Measurements from ENCODE around the gene GNB1.

The GNB1 gene

GRCh38 chr1:1833456-1833855, 57.4 kb downstream of the GNB1 start:
- Mint-ChIP-seq H3K27me3 (no peaks in the 10 kb centered on the region), H3K4me3 (no peak overlapping the region), H3K36me3 (peaks cover 33% of the 10 kb centered on the region), H3K4me1 (peaks cover 6% of the 10 kb centered on the region), H3K27ac (no peak overlapping the region), H3K9me3 (no peaks in the 10 kb centered on the region)
- no peak for DNase-seq
- CTCF ChIA-PET, result no interaction called here

GRCh38 chr1:1832820-1833219, 58.1 kb downstream of the GNB1 start:
- H3K4me3 Mint-ChIP-seq, result no peak overlapping the region
- no peaks in the 10 kb centered on the region for H3K9me3 Mint-ChIP-seq
- DNase-seq, result no peak
- peaks cover 34% of the 10 kb centered on the region for H3K36me3 Mint-ChIP-seq
- CTCF ChIA-PET, result no interaction called here
- peaks cover 6% of the 10 kb centered on the region for H3K4me1 Mint-ChIP-seq
- H3K27ac Mint-ChIP-seq, result no peak overlapping the region
- H3K27me3 Mint-ChIP-seq, result no peaks in the 10 kb centered on the region

DNA sequence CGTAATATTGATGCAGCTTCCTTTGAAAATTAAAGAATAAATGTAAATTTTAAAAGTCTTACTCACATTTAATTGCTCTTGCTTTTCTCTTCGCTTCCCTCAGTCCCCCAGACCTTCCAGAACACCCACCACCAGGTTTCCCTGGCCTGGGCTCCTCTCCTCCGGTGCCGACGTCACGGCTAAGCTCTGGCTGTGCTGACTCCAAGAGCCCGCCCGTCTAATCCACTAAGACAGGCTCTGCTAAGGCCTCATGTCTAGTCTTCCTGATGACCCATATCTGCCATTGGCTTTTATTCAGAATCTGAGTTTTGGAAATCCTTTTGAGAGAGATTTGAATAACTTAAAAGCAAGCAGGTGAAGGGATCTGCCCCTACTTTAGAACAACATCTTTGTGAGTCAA, 58.7 kb downstream of the GNB1 start:
- DNase-seq, result no peak
- peaks cover 32% of the 10 kb centered on the region for H3K36me3 Mint-ChIP-seq
- no peaks in the 10 kb centered on the region for H3K9me3 Mint-ChIP-seq
- no peaks in the 10 kb centered on the region for H3K27me3 Mint-ChIP-seq
- H3K4me1 Mint-ChIP-seq, result peaks cover 6% of the 10 kb centered on the region
- H3K4me3 Mint-ChIP-seq, result no peak overlapping the region
- no peak overlapping the region for H3K27ac Mint-ChIP-seq
- CTCF ChIA-PET, result no interaction called here

GRCh38 chr1:1827089-1827848, 63.6 kb downstream of the GNB1 start:
- peaks cover 30% of the 10 kb centered on the region for H3K4me1 Mint-ChIP-seq
- H3K27ac Mint-ChIP-seq, result no peak overlapping the region
- H3K4me3 Mint-ChIP-seq, result no peak overlapping the region
- peaks cover 29% of the 10 kb centered on the region for H3K36me3 Mint-ChIP-seq
- no peaks in the 10 kb centered on the region for H3K9me3 Mint-ChIP-seq
- DNase-seq, result no peak
- CTCF ChIA-PET, result no interaction called here
- H3K27me3 Mint-ChIP-seq, result no peaks in the 10 kb centered on the region

- Mint-ChIP-seq H3K9me3 (no peaks in the 10 kb centered on the region), H3K27me3 (no peaks in the 10 kb centered on the region), H3K4me3 (no peak overlapping the region), H3K27ac (peak overlapping the region; percentile 44), H3K36me3 (peaks cover 26% of the 10 kb centered on the region), H3K4me1 (peaks cover 28% of the 10 kb centered on the region)
- CTCF ChIA-PET, result no interaction called here
- DNase-seq, result no peak
Observed at GRCh38 chr1:1826356-1827088, 64.4 kb downstream of the GNB1 start.

DNA sequence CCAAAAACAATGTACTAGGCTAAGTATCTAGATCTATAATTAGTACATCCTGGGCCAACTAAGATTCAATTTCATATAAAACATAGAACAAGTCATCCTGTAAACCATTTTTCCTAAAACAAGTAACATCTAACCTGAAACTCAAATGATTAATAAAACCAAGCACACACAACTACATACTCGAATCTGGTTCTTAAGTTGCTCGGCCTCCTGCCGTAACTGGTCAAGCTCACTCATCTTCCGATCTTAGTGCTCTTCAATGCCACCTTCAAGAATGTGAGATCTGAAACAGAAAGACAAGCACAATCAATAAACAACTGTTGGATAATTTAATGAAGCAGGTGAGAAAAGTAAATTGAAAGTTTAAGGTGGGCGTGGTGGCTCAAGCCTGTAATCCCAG, 65.7 kb downstream of the GNB1 start:
- no peak for DNase-seq
- H3K4me1 Mint-ChIP-seq, result peaks cover 28% of the 10 kb centered on the region
- H3K9me3 Mint-ChIP-seq, result no peaks in the 10 kb centered on the region
- CTCF ChIA-PET, result no interaction called here
- no peaks in the 10 kb centered on the region for H3K27me3 Mint-ChIP-seq
- no peak overlapping the region for H3K4me3 Mint-ChIP-seq
- peaks cover 32% of the 10 kb centered on the region for H3K36me3 Mint-ChIP-seq
- peak overlapping the region; percentile 66 for H3K27ac Mint-ChIP-seq

DNA sequence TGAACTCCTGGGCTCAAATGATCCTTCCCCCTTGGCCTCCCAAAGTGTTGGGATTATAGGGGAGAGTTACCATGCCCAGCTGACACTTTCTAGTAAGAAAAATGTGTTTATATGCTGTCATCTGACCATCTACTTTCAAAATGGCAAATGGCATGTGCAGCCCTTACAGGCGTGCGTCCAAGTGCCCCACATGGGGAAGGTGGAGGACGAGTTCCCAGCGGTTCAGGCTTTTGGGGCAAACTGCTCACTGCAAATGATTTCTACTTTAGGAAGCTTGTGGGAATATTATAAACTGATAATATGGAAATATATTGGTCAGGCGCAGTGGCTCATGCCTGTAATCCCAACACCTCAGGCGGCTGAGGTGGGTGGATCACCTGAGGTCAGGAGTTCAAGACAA, 71.1 kb downstream of the GNB1 start:
- H3K9me3 Mint-ChIP-seq, result no peaks in the 10 kb centered on the region
- H3K27ac Mint-ChIP-seq, result no peak overlapping the region
- CTCF ChIA-PET, result no interaction called here
- peaks cover 15% of the 10 kb centered on the region for H3K4me1 Mint-ChIP-seq
- H3K4me3 Mint-ChIP-seq, result no peak overlapping the region
- DNase-seq, result no peak
- no peaks in the 10 kb centered on the region for H3K27me3 Mint-ChIP-seq
- H3K36me3 Mint-ChIP-seq, result peaks cover 49% of the 10 kb centered on the region

- Mint-ChIP-seq H3K9me3 (no peaks in the 10 kb centered on the region), H3K27me3 (no peaks in the 10 kb centered on the region), H3K36me3 (peaks cover 52% of the 10 kb centered on the region), H3K4me3 (no peak overlapping the region), H3K27ac (no peak overlapping the region), H3K4me1 (no peaks in the 10 kb centered on the region)
- CTCF ChIA-PET, result no interaction called here
- DNase-seq, result no peak
Observed at GRCh38 chr1:1817221-1817620, 73.7 kb downstream of the GNB1 start.

- no peaks in the 10 kb centered on the region for H3K9me3 Mint-ChIP-seq
- peaks cover 48% of the 10 kb centered on the region for H3K36me3 Mint-ChIP-seq
- H3K27ac Mint-ChIP-seq, result no peak overlapping the region
- CTCF ChIA-PET, result no interaction called here
- no peak for DNase-seq
- no peak overlapping the region for H3K4me3 Mint-ChIP-seq
- no peaks in the 10 kb centered on the region for H3K27me3 Mint-ChIP-seq
- no peaks in the 10 kb centered on the region for H3K4me1 Mint-ChIP-seq
Observed at GRCh38 chr1:1815606-1816281, 75.1 kb downstream of the GNB1 start.

DNA sequence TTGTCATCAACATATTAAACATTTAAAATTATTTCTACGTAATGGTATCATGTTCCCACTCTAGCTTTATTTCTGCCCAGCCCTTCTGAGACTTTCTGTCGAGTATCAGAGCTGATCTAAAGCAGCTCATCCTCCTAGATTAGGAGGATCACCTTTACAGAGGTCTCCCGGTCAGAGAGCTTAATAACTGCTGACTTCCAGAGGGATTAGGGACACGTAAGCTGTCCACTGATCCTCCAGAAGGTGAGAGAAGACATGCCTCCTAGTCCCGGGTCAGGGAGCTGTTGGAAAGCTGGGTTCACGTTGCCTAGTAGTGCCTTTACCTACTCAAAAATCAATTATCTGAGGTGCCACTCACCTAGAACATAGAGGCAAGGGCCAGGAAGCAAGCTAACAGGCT, 81.4 kb downstream of the GNB1 start:
- Mint-ChIP-seq H3K36me3 (peaks cover 34% of the 10 kb centered on the region), H3K4me3 (no peak overlapping the region), H3K4me1 (peaks cover 1% of the 10 kb centered on the region), H3K27me3 (no peaks in the 10 kb centered on the region), H3K9me3 (no peaks in the 10 kb centered on the region), H3K27ac (no peak overlapping the region)
- CTCF ChIA-PET, result interaction anchor here (0.9 kb wide), 1 partner anchor 61 kb away, joined by 3 read pairs; no protein-coding TSS in a partner anchor
- DNase-seq, result no peak

GRCh38 chr1:1808206-1808605, 82.7 kb downstream of the GNB1 start:
- Mint-ChIP-seq H3K27ac (peak overlapping the region; percentile 33), H3K4me1 (peaks cover 3% of the 10 kb centered on the region), H3K27me3 (no peaks in the 10 kb centered on the region), H3K4me3 (no peak overlapping the region), H3K9me3 (no peaks in the 10 kb centered on the region), H3K36me3 (peaks cover 34% of the 10 kb centered on the region)
- no peak for DNase-seq
- CTCF ChIA-PET, result no interaction called here

DNA sequence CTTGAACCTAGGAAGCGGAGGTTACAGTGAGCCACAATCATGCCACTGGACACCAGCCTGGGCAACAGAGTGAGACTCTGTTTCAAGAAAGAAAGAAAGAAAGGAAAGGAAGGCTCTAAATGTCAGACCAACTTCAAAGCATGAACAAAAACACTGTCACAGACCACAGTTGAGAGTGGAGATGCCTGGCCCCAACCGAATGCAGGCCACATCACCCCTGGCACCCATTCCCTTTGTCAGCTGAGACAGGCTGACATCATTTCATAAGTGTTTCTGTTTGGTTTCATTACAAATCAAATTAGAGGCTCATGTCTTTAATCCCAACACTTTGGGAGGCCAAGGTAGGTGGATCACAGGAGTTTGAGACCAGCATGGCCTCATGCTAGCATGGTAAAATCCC, 84.0 kb downstream of the GNB1 start:
- Mint-ChIP-seq H3K9me3 (no peaks in the 10 kb centered on the region), H3K4me1 (peaks cover 8% of the 10 kb centered on the region), H3K27ac (peak overlapping the region; percentile 28), H3K4me3 (no peak overlapping the region), H3K27me3 (no peaks in the 10 kb centered on the region), H3K36me3 (peaks cover 34% of the 10 kb centered on the region)
- DNase-seq, result no peak
- CTCF ChIA-PET, result no interaction called here

DNA sequence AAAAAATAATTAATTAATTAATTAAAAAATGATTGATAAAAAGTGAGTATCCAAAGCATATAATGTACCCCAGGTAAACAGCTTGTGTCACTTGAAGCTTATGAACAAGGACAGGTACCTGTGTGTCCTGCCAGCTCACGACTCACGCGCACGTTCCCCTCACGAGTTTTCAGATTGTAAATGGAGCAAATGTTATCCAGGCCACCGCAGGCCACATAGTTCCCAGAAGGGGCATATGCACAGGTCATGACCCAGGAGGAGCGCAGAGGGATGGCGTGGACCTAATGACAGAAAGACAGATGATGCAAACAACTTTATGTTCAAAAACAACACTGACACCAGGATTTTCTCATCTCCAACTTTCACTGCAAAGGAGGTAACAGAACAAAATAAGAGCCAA, 86.6 kb downstream of the GNB1 start:
- Mint-ChIP-seq H3K36me3 (peaks cover 48% of the 10 kb centered on the region), H3K27ac (no peak overlapping the region), H3K4me1 (peaks cover 15% of the 10 kb centered on the region), H3K9me3 (no peaks in the 10 kb centered on the region), H3K27me3 (no peaks in the 10 kb centered on the region), H3K4me3 (no peak overlapping the region)
- CTCF ChIA-PET, result no interaction called here
- DNase-seq, result no peak

- H3K27ac Mint-ChIP-seq, result no peak overlapping the region
- H3K9me3 Mint-ChIP-seq, result no peaks in the 10 kb centered on the region
- no peak for DNase-seq
- H3K4me3 Mint-ChIP-seq, result no peak overlapping the region
- CTCF ChIA-PET, result interaction anchor here (0.7 kb wide), 1 partner anchor 103 kb away, joined by 5 read pairs; no protein-coding TSS in a partner anchor
- H3K36me3 Mint-ChIP-seq, result peaks cover 44% of the 10 kb centered on the region
- H3K27me3 Mint-ChIP-seq, result no peaks in the 10 kb centered on the region
- H3K4me1 Mint-ChIP-seq, result peaks cover 15% of the 10 kb centered on the region
Observed at GRCh38 chr1:1802871-1803270, 88.0 kb downstream of the GNB1 start.

- no peak overlapping the region for H3K27ac Mint-ChIP-seq
- no peaks in the 10 kb centered on the region for H3K9me3 Mint-ChIP-seq
- peaks cover 15% of the 10 kb centered on the region for H3K4me1 Mint-ChIP-seq
- DNase-seq, result no peak
- peaks cover 55% of the 10 kb centered on the region for H3K36me3 Mint-ChIP-seq
- H3K27me3 Mint-ChIP-seq, result no peaks in the 10 kb centered on the region
- H3K4me3 Mint-ChIP-seq, result no peak overlapping the region
- CTCF ChIA-PET, result no interaction called here
Observed at GRCh38 chr1:1799716-1800115, 91.2 kb downstream of the GNB1 start.

Measured in activated naive CD4-positive, alpha-beta T cell treated with anti-CD3 and anti-CD28 coated beads, Interleukin-2, amount 10 ng/mL, durations not matched to agents 7 days and 5 days (primary cell).